Hematopoietic multipotent progenitor cell treated with erythropoietin and hydrocortisone succinate and interleukin-3 and kit ligand, for 8 days (in vitro differentiated cells): Measurements from ENCODE around the gene MRPL28.
"Not testable (repeated sequence)": the region's sequence is repeated elsewhere in the genome, so short reads cannot be mapped to it uniquely, and the experiment has no call there.

Source experiments
- DNase-seq: peaks from one replicate; pipeline ENCODE4 v3.0.0-alpha.2; 2015

MRPL28 gene

DNA sequence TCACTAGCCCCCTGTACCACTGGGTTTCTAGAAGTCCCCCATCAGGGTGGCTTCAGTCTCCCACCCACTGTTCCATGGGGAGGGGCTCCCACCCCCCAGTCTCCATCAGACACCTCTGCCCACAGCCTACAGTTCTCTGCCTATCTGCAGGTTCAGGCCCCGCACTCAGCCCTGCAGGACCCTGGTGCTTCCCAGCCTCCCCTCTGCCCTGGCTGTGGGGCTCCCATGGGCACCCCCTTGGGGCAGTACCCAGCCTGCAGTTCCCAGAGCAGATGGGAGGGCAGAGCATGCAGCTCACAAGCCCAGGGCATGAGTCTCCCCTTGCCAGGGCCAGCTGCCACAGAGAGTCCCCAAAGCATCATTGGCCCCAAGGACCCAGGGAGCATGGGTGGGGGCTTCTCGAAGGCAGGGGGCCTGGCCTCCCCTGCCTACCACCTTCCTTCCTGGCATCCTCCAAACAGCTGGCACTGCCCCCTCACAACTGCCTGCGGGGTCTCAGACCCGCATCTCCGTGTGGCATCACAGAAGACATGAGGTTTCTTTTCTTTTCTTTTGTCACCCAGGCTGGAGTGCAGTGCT is 2.8 kb upstream of the MRPL28 start:
- DNase-seq, result no peak

- no peak for DNase-seq
Observed at GRCh38 chr16:372302-372983, 2.1 kb upstream of the MRPL28 start.

DNA sequence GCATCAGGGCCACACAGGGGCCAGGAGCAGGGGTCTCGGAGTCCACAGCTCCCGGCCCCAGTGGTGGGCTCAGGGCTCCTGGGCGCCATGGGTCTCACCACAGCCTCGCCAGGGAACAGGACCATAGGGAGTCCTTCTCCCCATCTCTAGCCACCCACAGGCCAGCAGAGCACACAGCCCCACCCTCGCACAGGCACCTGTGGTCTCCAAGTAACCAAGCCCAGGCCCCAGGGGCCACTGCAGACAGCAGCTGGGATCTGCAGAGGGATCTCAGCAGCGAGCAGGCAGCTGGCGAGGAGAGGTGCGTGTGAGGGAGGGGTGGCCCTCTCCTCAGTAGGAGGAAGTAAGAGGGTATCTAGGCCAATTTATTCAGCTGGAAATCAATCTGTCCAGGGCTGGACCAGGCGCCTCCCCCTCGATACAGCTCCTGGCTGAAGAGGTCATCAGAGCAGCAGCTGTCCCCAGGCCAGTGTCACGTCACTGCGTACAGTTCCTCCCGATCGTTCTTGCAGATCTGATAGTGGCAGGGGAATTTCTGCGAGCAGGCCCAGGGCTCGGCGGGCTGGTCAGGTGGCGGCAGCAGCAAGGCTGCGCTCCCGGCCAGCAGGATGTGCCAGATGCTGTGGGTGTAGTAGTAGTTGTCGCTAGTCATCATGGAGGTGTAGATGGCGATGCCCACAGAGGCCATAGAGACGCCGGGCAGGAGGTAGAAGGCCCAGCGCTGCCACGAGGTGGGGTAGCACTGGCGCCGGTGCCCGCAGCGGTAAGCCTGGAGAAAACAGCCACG is 1.4 kb upstream of the MRPL28 start:
- no peak for DNase-seq

- no peak for DNase-seq
Observed at GRCh38 chr16:370979-371514, 709 bp upstream of the MRPL28 start.

- no peak for DNase-seq
Observed at GRCh38 chr16:369866-370436, 387 bp downstream of the MRPL28 start.

GRCh38 chr16:369275-369865 is 968 bp downstream of the MRPL28 start:
- no peak for DNase-seq

DNA sequence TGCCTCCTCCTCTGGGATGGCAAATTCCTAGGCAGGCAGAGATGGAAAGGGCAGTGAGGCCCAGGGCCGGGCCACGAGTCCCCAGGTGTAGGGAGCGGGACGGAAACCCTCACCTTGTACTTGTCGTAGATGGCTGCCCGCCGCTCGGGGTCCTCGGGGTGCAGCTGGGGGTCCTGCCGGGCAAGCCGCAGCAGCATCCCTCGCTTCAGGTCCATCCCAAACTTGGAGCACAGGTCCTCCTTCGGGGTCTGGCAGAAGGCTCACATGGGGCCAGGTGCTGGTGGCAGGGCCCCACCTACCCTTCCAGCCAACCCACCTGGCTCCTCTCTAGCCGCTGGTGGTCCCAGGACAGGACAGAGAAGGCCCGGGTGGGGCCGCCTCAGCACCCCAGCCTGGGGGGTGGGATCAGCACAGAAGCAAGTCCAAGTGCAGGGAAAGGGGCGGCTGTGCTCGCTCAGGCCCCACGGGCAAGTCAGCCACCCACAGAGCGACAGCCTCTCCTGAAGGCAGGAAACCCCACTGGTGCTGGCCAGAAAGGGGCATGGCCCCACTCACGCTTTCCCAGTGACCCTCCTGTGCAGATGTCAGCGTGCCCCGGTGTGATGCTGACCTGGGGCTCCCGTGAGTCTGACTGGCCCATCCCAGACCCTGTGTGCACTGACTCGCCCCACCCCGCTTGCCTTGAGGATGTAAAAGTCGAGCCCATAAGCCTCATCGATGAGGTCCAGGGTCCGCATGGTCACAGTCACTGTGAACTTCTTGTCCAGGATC is 1.8 kb downstream of the MRPL28 start:
- DNase-seq, result no peak

DNA sequence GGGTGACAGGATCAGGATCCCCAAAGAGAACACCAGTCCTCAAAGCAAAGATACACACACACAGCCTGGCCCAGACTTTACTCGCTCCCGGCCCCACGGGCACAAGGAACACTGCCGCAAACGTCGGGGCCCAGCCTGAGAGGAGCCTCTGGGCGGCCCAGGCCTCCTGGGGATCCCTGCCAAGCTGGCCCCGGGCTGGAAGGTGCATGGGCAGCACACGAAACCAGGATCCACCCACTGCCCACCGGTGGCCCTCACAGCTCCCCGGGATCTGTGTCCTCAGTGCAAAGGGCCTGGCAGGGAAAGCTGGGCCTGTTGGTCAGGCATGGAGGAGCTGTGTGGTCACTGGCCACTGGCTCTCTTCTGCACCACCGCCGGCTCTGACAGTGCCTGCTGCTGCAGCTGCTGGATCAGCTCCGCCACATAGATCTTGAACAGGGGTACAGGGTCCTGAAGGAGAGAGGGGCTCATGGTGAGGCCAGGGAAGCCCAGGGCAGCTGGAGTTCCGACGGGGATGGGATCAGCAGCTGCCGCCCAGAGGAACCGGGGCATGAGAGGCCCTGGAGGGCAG is 2.9 kb downstream of the MRPL28 start:
- no peak for DNase-seq

GRCh38 chr16:366476-366875 is 3.9 kb downstream of the MRPL28 start:
- no peak for DNase-seq

DNA sequence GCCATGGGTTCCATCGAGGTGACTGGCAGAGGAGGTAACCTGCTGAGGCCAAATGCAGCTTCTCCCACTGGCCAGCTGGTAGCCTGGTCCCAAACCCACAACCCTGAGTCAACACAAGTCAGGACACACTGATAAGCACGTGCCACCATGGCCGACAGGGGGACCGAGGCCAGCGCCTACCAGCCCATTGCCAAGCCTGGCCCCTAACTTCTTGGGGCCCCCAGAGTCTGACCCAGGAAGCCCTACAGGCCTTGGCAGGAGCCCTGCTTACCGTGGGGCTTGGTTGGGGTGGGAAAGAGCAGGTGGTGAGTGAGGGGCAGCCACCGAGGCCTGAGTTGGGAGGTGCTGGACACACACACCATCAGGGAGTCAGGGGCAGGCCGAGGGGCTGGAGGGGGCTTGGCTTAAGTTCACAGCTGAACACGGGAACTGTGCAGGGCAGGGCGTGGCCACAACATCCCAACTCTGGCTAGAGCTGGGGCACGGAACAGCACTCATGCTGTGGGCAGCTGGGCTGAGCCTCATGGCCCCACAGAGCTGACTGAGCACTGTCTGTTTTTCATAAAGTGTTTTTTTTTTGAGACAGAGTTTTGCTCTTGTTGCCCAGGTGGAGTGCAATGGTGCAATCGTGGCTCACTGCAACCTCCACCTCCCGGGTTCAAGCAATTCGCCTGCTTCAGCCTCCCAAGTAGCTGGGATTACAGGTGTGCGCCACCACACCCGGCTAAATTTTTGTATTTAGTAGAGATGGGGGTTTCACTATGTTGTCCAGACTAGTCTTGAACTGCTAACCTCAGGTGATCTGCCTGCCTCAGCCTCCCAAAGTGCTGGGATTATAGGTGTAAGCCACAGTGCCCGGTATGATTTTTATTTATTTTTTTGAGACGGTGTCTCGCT is 5.5 kb downstream of the MRPL28 start:
- peak; percentile 75 for DNase-seq

- no peak for DNase-seq
Observed at GRCh38 chr16:363766-364490, 6.4 kb downstream of the MRPL28 start.

DNA sequence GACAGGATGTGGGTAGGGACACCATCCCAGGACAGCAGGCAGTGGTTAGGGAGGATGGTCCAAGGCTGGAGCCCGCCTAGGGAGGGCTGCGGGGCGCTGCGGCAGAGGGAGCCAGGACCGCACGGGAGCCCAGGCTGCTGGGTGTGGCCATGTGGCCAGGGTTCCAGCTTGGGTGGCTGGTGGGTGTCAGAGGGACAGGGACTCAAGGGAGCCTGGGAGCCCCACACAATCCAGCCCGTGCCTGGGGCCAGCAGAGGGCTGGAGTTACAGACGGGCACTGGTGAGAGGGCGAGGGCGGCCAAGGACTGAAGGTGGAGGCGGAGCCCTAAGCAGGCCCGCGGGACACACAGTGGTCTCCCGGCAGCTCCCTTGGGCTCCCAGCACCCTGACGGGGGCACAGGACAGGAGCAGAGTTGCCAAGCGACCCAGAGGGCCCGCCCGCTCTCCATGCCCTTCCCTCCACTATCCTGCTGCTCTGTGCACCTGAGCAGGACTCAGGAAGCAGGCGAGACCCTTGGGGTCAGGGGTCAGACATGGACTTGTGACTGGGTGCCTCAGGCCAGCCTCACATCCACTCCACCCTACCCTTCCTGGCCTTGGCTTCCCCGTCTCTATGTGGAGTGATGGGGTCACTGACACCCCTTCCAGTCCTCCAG is 7.1 kb downstream of the MRPL28 start:
- DNase-seq, result no peak

DNA sequence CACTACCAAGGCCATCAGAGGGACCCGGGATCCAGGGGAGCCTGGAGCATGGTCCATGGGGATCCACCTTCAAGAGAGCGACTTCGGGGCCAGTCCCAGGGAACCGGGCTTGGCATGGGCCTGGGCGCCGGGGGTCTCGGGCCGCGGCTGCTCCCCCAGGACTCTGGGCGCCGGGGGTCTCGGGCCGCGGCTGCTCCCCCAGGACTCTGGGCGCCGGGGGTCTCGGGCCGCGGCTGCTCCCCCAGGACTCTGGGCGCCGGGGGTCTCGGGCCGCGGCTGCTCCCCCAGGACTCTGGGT is 7.7 kb downstream of the MRPL28 start:
- not testable (repeated sequence) for DNase-seq

DNA sequence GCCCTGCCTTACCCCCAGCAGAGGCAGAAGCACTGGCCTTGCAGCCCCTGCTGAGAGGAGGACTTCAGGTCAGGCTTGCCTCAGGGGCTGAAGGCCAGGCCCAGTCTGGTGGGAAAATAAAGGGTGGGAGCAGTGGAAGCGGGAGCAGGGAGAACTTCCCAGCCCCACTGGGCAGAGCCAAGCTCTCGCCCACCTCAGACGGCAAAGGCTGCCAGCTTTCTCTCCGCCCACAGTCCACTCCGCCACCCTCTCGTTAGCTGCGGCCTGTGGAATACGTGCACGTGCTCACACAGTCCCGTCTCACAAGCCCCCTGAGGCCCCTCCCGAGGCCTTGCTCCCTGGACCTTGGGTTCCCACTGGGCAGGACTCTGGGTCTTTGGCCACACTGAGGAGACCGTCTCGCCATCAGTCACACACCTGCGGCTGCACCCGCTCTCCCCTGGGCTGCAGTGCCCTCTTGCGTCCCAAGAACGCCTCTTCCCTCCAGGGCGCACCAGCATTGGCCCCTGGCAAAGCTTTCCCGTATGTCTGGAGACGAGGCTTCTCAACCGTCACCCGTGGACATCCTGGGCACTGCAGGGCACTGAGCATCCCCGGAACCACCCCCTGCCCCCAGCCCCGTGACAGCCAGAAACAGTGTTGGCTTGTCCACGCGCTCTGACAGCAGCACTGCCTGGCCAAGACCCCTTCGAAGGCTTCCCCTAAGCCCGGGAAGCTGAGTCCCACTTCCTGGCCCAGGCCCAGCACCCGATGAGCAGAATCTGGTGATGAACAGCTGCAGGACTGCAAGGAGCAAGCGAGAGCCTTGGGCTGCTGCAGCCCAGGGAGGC is 8.3 kb downstream of the MRPL28 start:
- peak; percentile 85 for DNase-seq

DNA sequence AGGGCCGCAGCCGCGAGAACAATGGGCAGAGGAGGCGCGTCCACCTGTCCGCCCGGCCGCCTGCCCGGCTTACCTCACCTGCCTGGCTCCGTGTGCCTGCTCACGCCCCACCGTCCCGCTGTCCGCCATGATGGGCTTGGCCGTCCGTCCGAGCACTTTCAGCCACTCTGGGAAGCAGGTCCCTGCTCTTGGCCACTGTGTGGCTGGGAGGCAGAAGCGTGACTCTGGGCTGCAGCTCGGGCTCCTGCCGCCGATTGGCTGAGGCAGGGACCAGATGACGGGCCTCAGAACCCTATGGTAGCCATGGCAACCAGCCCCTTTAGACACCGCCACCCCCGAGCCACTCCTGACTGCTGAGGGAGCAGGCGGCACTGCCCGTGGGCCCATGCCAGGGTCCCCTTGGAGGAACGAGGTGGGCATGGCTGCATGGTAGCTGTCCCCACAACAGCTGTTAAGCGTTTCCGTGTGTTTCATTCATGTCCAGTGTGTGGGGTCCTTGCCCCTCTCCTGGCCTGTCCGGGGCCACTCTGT is 8.9 kb downstream of the MRPL28 start:
- no peak for DNase-seq

GRCh38 chr16:360698-361336 is 9.5 kb downstream of the MRPL28 start:
- no peak for DNase-seq

- no peak for DNase-seq
Observed at GRCh38 chr16:359871-360697, 10.3 kb downstream of the MRPL28 start.
